Femur (tissue), 1 donor: ENCODE results near the gene RCSD1.
"Not testable (repeated sequence)": the region's sequence is repeated elsewhere in the genome, so short reads cannot be mapped to it uniquely, and the experiment has no call there.

Source experiments
- DNase-seq: peaks from one replicate; pipeline ENCODE4 v3.0.0-alpha.2; 2017

RCSD1 gene

GRCh38 chr1:167717351-167717750, 87.3 kb downstream of the RCSD1 start:
- DNase-seq, result no peak

- DNase-seq, result no peak
Measured at GRCh38 chr1:167718914-167719691, 89.1 kb downstream of the RCSD1 start.

DNA sequence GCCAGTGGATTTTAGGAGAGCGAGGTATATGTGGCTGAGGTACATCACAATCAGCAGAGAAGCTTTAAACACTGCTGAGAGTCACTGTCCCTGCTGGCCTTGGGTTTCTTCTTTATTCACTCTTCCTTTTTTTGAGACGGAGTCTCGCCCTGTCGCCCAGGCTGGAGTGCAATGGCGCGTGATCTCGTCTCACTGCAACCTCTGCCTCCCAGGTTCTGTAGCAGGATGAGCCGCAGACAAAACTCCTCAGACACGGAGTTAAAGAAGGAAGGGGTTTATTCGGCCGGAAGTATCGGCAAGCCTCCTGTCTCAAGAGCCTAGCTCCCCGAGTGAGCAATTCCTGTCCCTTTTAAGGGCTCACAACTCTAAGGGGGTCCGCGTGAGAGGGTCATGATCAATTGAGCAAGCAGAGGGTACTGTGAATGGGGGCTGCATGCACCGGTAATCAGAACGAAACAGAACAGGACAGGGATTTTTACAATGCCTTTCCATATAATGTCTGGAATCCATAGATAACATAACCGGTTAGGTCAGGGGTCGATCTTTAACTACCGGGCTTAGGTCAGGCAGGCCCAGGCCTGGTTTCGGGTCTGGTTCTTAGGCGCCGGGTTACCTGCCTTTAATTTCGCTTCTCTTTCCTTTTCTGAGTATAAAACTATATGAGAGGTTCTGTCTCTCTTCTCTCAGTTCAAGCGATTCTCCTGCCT, 89.8 kb downstream of the RCSD1 start:
- DNase-seq, result not testable (repeated sequence)

GRCh38 chr1:167720965-167721616, 91.1 kb downstream of the RCSD1 start:
- DNase-seq, result peak; percentile 59

DNA sequence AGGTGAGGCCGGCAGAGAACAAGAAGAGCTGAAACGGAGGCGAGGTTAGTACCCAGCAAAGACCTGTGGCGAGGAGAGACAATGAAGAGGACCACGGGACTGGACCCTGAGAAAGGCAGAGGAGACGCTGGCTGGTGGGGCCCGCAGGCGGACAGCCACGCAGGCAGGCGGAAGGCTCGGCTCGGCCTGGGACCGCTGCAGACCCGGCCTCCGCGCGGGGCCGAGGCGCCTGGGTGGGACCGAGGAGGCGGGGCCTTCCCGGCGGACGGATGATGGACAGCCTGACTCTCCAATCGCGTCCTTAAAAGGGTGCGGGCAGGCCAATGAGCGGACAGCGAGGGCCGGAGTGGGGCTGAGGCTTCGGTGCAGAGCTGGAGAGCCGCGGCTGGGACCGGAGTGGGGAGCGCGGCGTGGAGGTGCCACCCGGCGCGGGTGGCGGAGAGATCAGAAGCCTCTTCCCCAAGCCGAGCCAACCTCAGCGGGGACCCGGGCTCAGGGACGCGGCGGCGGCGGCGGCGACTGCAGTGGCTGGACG, 91.7 kb downstream of the RCSD1 start, which contains the start of gene MPZL1:
MPZL1 (plus strand) TSS at position 366 of the 535 bp plus-strand sequence. CDS start 170 bp downstream, outside the sequence.
- DNase-seq, result peak; percentile 98

GRCh38 chr1:167722152-167722869, 92.3 kb downstream of the RCSD1 start:
- DNase-seq, result peak; percentile 58

- no peak for DNase-seq
Measured at GRCh38 chr1:167722870-167723251, 92.8 kb downstream of the RCSD1 start.

DNA sequence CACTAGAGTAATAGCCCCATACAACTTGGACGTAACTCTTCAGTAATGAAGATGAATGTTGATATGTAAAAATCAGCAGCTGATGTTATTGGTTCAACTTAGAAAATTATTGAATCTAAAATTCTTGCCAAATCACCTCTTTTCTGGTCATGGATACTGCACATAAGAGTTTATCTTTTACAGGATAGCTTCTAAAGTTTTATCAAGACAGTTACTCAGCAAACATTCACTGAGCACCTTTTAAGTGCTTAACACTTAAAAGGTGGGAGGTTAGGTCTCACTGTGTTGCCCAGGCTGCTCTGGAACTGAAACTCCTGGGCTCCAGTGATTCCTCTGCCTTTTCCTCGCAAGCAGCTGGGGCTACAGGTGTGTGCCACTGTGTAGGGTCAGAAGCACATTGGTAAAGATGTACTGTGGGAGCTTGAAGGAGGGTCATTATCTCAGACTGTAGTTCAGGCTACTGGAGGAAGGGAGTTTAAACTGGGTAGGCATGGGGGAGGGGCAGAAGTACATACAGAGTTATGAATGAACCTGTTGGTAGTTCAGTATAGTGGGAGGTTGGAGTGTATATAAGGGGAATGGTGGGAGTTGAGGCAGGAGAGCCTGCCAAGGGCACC, 93.8 kb downstream of the RCSD1 start:
- DNase-seq, result no peak

DNA sequence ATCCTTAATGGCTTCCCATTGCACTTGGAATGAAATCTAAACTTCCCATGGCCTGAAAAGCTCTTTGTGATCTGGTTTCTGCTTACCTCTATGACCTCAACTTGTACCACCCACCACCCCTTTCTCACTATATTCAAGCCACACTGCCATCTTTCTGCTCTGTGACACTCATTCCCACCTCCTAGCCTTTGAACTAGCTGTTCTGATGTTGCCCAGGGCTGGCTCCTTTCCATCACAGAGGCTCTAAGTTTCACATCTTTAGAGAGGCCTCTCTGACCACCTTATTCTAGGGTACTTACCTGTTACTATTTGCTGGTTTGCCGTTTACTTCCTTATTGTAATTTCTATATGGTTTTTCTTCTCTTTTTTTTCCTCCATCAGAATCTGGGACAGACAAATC, 96.0 kb downstream of the RCSD1 start:
- DNase-seq, result no peak

DNA sequence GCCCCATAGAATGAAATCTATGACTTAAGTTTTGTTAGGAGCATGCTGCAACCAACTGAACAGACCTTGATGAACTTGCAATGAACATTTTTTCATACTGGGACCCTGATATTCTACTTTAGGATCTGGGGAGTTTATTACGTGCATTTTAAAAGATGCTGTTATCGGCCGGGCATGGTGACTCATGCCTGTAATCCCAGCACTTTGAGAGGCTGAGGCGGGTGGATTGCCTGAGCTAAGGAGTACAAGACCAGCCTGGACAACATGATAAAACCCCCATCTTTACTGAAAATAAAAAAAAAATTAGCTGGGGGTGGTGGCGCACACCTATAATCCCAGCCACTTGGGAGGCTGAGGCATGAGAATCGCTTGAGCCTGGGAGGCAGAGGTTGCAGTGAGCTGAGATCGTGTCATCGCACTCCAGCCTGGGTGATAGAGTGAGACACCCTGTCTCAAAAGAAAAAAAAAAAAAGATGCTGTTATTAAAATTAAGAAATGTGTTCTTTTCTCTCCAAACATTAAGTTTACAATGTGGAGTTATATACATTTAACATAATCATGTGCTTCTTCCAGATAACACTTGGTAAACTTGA, 98.9 kb downstream of the RCSD1 start:
- DNase-seq, result no peak

DNA sequence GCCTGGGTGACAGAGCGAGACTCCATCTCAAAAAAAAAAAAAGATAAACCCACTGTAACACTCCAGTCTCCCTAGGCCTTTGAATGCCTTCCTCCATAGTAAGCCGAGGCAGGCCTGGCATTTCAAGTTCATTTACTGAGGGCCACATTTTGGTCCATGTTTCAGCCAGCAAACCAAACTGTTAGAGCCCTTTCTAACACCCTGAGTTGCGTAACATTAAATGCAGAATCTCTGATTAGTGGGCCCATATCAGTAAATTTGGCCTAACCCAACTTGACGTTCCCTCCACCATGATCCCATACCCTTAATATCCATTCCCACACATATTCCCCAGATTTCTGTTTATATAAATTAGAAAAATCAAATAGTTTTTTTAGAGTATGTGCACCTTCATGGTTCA, 104.2 kb downstream of the RCSD1 start:
- DNase-seq, result no peak

- no peak for DNase-seq
Measured at GRCh38 chr1:167734841-167735240, 104.8 kb downstream of the RCSD1 start.

GRCh38 chr1:167737169-167737568, 107.1 kb downstream of the RCSD1 start:
- no peak for DNase-seq

DNA sequence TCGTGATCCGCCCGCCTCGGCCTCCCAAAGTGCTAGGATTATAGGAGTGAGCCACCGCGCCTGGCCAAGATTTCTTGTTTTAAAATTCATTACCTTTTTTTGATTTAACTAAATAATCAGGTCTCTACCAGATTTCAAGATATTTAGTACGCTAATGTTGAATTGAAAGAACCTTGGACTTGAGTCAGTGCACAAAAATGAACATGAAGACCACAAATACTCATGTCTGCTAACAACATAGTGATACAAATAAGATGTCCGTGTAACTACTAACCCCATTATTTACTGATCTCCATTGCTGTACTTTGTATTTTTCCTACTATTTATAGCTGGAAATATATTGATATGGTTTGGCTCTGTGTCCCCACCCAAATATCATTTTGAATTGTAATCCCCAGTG, 108.1 kb downstream of the RCSD1 start:
- no peak for DNase-seq

- no peak for DNase-seq
Measured at GRCh38 chr1:167739752-167740151, 109.7 kb downstream of the RCSD1 start.

DNA sequence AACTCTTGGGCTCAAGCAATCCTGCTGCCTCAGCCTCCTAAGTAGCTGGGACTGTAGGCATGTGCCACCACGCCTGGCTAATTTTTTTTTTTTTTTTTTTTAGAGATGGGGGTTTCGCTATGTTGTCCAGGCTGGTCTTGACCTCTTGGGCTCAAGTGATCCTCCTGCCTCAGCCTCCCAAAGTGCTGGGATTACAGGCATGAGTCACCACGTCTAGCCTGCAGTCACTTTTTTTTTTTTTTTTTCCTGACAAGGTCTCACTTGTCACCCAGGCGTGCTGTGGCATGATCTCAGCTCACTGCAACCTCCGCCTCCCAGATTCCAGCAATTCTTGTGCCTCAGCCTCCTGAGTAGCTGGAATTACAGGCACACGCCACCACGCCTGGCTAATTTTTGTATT, 111.1 kb downstream of the RCSD1 start:
- not testable (repeated sequence) for DNase-seq

- DNase-seq, result not testable (repeated sequence)
Measured at GRCh38 chr1:167742392-167743057, 112.5 kb downstream of the RCSD1 start.

DNA sequence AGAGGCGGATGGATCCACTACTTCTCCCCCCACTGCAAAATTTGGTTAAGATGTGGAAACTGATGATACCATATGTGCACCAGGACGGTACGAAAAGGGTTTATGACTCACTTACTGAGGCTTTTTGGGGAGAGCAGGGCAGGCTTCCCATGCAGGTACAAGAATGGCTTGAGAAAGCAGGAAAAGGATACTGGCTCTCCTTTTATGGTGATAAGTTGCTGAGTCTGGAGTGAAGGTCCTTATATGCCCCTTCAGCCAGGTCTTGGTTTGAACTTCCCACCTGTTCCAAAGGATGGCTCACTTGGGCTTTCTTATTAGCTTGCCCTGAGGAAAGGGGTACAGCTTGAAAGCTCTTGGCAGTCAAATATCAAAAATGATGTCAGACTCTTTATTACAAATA, 114.9 kb downstream of the RCSD1 start:
- DNase-seq, result no peak

DNA sequence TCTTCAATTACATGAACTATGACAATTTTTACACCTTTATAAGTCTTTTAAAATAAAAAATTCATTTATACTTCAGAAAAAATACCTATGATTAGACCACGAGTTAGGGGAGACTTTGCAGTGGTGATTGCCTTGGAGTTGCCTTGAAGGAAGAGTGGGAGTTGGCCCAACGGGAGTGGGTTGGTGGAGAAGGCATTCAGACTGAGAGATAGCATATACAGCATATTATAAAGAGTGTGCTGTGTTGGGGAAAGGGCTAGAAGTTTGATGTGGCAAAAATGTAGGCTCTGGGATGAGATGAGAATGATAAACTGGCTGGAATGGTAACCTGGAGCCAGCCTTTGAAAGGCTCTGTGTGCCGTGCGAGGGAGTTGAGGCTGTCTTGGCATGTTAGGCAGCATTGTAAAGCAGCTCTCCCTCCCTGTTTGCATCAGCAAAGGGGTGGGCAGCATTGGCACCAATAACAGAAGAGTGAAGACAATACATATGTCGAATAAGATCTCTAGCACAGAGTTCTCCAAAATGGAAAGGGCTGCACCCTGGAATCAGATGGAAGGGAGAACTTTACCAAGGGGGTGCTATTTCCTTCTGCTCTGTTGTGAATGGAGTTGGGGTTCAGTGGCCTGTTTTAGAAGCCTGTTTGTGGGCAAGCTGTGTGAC, 116.1 kb downstream of the RCSD1 start:
- DNase-seq, result no peak

GRCh38 chr1:167746988-167747655, 117.1 kb downstream of the RCSD1 start:
- DNase-seq, result no peak
